ENCODE data around the gene ZNFX1. TPM values are rescaled to one million over a fixed set of nuclear protein-coding genes. Genes with fewer than 3 reads are reported as not detected.

The ZNFX1 gene
- total RNA-seq, 1 donor from 2014 or later, result 27.5 TPM

DNA sequence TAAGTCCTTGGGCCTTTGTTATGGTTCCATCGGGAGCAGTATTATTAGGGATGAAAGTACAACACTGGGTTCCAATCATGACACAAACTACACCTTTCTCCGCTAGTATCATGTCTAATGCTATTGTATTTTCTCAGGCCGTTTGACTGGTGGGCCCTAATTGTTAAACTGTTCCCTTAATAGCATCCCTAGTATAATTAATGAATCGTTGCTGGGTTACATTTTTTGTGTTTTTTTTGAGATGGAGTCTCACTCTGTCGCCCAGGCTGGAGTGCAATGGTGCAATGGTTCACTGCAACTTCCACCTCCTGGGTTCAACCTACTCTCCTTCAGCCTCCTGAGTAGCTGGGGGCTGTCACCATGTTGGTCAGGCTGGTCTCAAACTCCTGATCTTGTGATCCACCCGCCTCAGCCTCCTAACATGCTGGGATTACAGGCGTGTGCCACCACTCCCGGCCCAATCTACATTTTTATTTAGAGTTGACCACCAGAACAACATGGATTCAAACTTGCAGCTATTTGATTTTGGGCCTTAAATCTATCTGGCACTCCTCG lies 4.1 kb upstream of the ZNFX1 start:
- Histone ChIP-seq H3K4me3 (no peak overlapping the region), H3K27me3 (no peaks in the 10 kb centered on the region), H3K4me1 (peaks cover 53% of the 10 kb centered on the region), H3K27ac (no peak overlapping the region), H3K36me3 (peaks cover 9 to 75% of the 10 kb centered on the region in 2 donors), H3K9me3 (peaks cover 12% of the 10 kb centered on the region)
- intact Hi-C loops (cut with DNase I), result no loop called here
- TF ChIP-seq, protein P1, sequence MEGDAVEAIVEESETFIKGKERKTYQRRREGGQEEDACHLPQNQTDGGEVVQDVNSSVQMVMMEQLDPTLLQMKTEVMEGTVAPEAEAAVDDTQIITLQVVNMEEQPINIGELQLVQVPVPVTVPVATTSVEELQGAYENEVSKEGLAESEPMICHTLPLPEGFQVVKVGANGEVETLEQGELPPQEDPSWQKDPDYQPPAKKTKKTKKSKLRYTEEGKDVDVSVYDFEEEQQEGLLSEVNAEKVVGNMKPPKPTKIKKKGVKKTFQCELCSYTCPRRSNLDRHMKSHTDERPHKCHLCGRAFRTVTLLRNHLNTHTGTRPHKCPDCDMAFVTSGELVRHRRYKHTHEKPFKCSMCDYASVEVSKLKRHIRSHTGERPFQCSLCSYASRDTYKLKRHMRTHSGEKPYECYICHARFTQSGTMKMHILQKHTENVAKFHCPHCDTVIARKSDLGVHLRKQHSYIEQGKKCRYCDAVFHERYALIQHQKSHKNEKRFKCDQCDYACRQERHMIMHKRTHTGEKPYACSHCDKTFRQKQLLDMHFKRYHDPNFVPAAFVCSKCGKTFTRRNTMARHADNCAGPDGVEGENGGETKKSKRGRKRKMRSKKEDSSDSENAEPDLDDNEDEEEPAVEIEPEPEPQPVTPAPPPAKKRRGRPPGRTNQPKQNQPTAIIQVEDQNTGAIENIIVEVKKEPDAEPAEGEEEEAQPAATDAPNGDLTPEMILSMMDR (IDR thresholded peaks at IDR 0.05), result no peak
- TF ChIP-seq POLR2AphosphoS5 (IDR thresholded peaks at IDR 0.05; ENCODE audit: insufficient read depth in 1 of 2, low read depth in 1 of 2) (no peak), POLR2A (IDR thresholded peaks at IDR 0.05) (no peak)
- no peak for DNase-seq (ENCODE audit: extremely low spot score in 2 of 2)

GRCh38 chr20:49281059-49281912 lies 3.4 kb upstream of the ZNFX1 start:
- peak overlapping the region in 1 of 2 donors; percentile 86 for H3K4me3 ChIP-seq
- H3K27ac ChIP-seq, result no peak overlapping the region
- H3K9me3 ChIP-seq, result peaks cover 6% of the 10 kb centered on the region
- TF ChIP-seq POLR2A (IDR thresholded peaks at IDR 0.05) (no peak), POLR2AphosphoS5 (IDR thresholded peaks at IDR 0.05; ENCODE audit: insufficient read depth in 1 of 2, low read depth in 1 of 2) (no peak)
- TF ChIP-seq, protein P1 (IDR thresholded peaks at IDR 0.05), result no peak
- no peaks in the 10 kb centered on the region for H3K27me3 ChIP-seq
- no peak for DNase-seq (ENCODE audit: extremely low spot score in 2 of 2)
- intact Hi-C loops (cut with DNase I), result no loop called here
- H3K4me1 ChIP-seq, result peaks cover 60% of the 10 kb centered on the region
- H3K36me3 ChIP-seq, result peaks cover 9 to 68% of the 10 kb centered on the region in 2 donors

DNA sequence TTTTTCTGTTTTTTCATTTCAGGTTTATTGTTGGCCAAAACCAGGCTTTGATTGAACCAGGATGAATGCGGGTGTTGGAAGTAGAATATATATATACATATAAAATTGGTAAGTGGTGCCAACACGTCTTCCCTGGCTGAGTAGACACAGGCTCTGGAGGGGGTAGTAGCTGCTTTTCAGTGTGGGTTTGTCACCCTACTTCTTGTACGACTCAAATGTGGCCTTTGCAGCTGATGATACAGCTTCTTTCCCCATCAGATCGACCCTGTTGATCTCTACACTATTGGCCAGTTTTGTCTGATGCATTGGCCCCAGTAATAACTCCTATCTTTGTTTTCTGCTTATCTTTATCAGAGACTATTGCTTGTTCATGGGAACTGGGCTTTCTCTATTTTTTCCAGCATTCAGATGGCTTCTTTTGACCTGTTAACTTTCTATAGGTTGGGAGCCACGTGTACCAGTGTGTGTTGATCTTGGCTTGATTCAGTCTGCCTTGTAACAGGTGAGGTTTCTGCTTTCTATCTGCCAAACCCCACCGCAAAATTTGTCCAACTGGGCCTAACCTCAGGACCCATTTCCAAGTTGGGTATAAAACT lies 2.7 kb upstream of the ZNFX1 start:
- H3K4me3 ChIP-seq, result peak overlapping the region; percentile 86 to 95
- H3K27ac ChIP-seq, result no peak overlapping the region
- intact Hi-C loops (cut with DNase I), result no loop called here
- peaks cover 9 to 60% of the 10 kb centered on the region in 2 donors for H3K36me3 ChIP-seq
- no peak for DNase-seq (ENCODE audit: extremely low spot score in 2 of 2)
- TF ChIP-seq POLR2A (IDR thresholded peaks at IDR 0.05), result no peak
- no peaks in the 10 kb centered on the region for H3K27me3 ChIP-seq
- peaks cover 67% of the 10 kb centered on the region for H3K4me1 ChIP-seq
- H3K9me3 ChIP-seq, result peaks cover 1% of the 10 kb centered on the region

- H3K27me3 ChIP-seq, result no peaks in the 10 kb centered on the region
- peaks cover 74% of the 10 kb centered on the region for H3K4me1 ChIP-seq
- peaks cover 9 to 58% of the 10 kb centered on the region in 2 donors for H3K36me3 ChIP-seq
- no peak for DNase-seq (ENCODE audit: extremely low spot score in 2 of 2)
- peak overlapping the region; percentile 86 to 95 for H3K4me3 ChIP-seq
- no peaks in the 10 kb centered on the region for H3K9me3 ChIP-seq
- no peak overlapping the region for H3K27ac ChIP-seq
- intact Hi-C loops (cut with DNase I), result no loop called here
- no peak for TF ChIP-seq POLR2A (IDR thresholded peaks at IDR 0.05)
These were observed 2.0 kb upstream of the ZNFX1 start for GRCh38 chr20:49279677-49280462.

- Histone ChIP-seq H3K4me1 (peaks cover 73% of the 10 kb centered on the region), H3K36me3 (peaks cover 9 to 50% of the 10 kb centered on the region in 2 donors), H3K27me3 (no peaks in the 10 kb centered on the region)
These were observed 1.2 kb upstream of the ZNFX1 start for GRCh38 chr20:49278818-49279676.

More at GRCh38 chr20:49278818-49279676, 1.2 kb upstream of the ZNFX1 start:
- TF ChIP-seq POLR2A (IDR thresholded peaks at IDR 0.05), result no peak
- no peak for TF ChIP-seq POLR2AphosphoS5 (IDR thresholded peaks at IDR 0.05; ENCODE audit: insufficient read depth in 1 of 2, low read depth in 1 of 2)
- TF ChIP-seq, protein P1 (IDR thresholded peaks at IDR 0.05), result no peak
- peak overlapping the region; percentile 86 to 95 for H3K4me3 ChIP-seq
- no peaks in the 10 kb centered on the region for H3K9me3 ChIP-seq
- peak overlapping the region; percentile 98 for H3K27ac ChIP-seq
- intact Hi-C loops (cut with DNase I), result no loop called here
- DNase-seq (ENCODE audit: extremely low spot score in 2 of 2), result no peak

Data from vagina (tissue), 2 donors.